IMR-90 (cell line): ENCODE measurements around the gene LAMTOR1.

Experiments
- BHLHE40 ChIP-seq: fragments of 150-350 bp; IDR thresholded peaks from 2 replicates; pipeline ENCODE4 v1.6.1; 2016; ENCODE audit warnings: mild to moderate bottlenecking, low read depth, low read length
- CHD1 ChIP-seq: IDR thresholded peaks from 2 replicates; pipeline ENCODE4 v1.6.1; 2012; ENCODE audit warnings: low read depth, low read length, improper control_type of control experiment
- CTCF ChIP-seq: conservative IDR thresholded peaks from 2 replicates; pipeline ENCODE4 v1.5.1; 2012; ENCODE audit warnings: mild to moderate bottlenecking, low read depth, low read length, improper control_type of control experiment
- ELK1 ChIP-seq: fragments of 150-350 bp; IDR thresholded peaks from 2 replicates; pipeline ENCODE4 v1.6.1; 2016; ENCODE audit warnings: low read depth, mild to moderate bottlenecking, low read length, moderate library complexity, borderline replicate concordance
- FOS ChIP-seq: fragments of 150-350 bp; IDR thresholded peaks from 2 replicates; pipeline ENCODE4 v1.6.1; 2016; ENCODE audit warnings: low read depth, low read length
- MAFK ChIP-seq: IDR thresholded peaks from 2 replicates; pipeline ENCODE4 v1.6.1; 2012; ENCODE audit warnings: low read depth, low read length, improper control_type of control experiment
- MAZ ChIP-seq: IDR thresholded peaks from 2 replicates; pipeline ENCODE4 v1.6.1; 2012; ENCODE audit warnings: low read depth, mild to moderate bottlenecking, low read length, improper control_type of control experiment, moderate library complexity, borderline replicate concordance
- POLR2A ChIP-seq: IDR thresholded peaks from 2 replicates; pipeline ENCODE4 v1.6.1; 2012; ENCODE audit warnings: mild to moderate bottlenecking, low read depth, low read length
- RAD21 ChIP-seq: IDR thresholded peaks from 2 replicates; pipeline ENCODE4 v1.6.1; 2012; ENCODE audit warnings: low read length, improper control_type of control experiment
- RFX5 ChIP-seq: IDR thresholded peaks from 2 replicates; pipeline ENCODE4 v1.8.0; 2012; ENCODE audit warnings: low read depth, mild to moderate bottlenecking, low read length, moderate library complexity
- SMC3 ChIP-seq: fragments of 150-350 bp; IDR thresholded peaks from 2 replicates; pipeline ENCODE4 v1.6.1; 2016; ENCODE audit warnings: low read depth, mild to moderate bottlenecking, antibody characterized with exemption, low read length, moderate library complexity
- USF2 ChIP-seq: fragments of 150-350 bp; IDR thresholded peaks from 2 replicates; pipeline ENCODE4 v1.6.1; 2017; ENCODE audit warnings: mild to moderate bottlenecking, antibody characterized with exemption, low read length, low read depth

- TF ChIP-seq CTCF (no peak), MAZ (no peak), POLR2A (no peak), USF2 (no peak), RFX5 (no peak), SMC3 (no peak), FOS (no peak), RAD21 (no peak), ELK1 (no peak), BHLHE40 (no peak), MAFK (no peak), CHD1 (no peak)
Observed at GRCh38 chr11:72102162-72102561, 935 bp downstream of the LAMTOR1 start.
